Activated naive CD8-positive, alpha-beta T cell treated with anti-CD3 and anti-CD28 coated beads, Interleukin-2, amount 10 ng/mL, durations not matched to agents 7 days and 5 days (primary cell): ENCODE results near the gene NCOA7. TPM values are rescaled to one million over a fixed set of nuclear protein-coding genes. Genes with fewer than 3 reads are reported as not detected.

Experiments used
- ATAC-seq: fragments of 150-1000 bp; cut with Tn5 transposase; one replicate; pipeline ENCODE4 v1.10.0; 2021; ENCODE audit warnings: low read depth, moderate library complexity
- POLR2A ChIA-PET: fragments of 350-600 bp; sonication (Branson Sonifier 250); formaldehyde crosslinking; loops from one replicate; lab custom pipeline; 2021; ENCODE audit warnings: antibody characterized with exemption; lab: Charles Lee
- DNase-seq: peaks from one replicate; pipeline ENCODE4 v3.0.0; 2021
- H3K27ac Mint-ChIP-seq: one replicate; pipeline ENCODE4 v1.8.0; 2022; ENCODE audit warnings: mild to moderate bottlenecking, mixed read lengths
- H3K27me3 Mint-ChIP-seq: one replicate; pipeline ENCODE4 v1.8.0; 2022; ENCODE audit warnings: mild to moderate bottlenecking, moderate library complexity, mixed read lengths
- H3K36me3 Mint-ChIP-seq: one replicate; pipeline ENCODE4 v1.8.0; 2021; ENCODE audit warnings: mild to moderate bottlenecking, mixed read lengths
- H3K4me1 Mint-ChIP-seq: one replicate; pipeline ENCODE4 v1.8.0; 2021; ENCODE audit warnings: mixed read lengths
- H3K4me3 Mint-ChIP-seq: one replicate; pipeline ENCODE4 v1.8.0; 2022; ENCODE audit warnings: mild to moderate bottlenecking, moderate library complexity, mixed read lengths
- H3K9me3 Mint-ChIP-seq: one replicate; pipeline ENCODE4 v1.8.0; 2021; ENCODE audit warnings: mixed read lengths
- total RNA-seq, 2 experiments: library from RNA; stranded (reverse); gene quantifications; one replicate each; pipeline ENCODE4 v1.2.3, GENCODE V29; 2021

Gene NCOA7
- total RNA-seq, 2 experiments from 2014 or later = 51.1 to 58.6 TPM

- H3K27ac Mint-ChIP-seq = no peak overlapping the region
- POLR2A ChIA-PET = no interaction called here
- DNase-seq = no peak
- ATAC-seq = no peak
- peaks cover 15% of the 10 kb centered on the region for H3K4me1 Mint-ChIP-seq
- H3K4me3 Mint-ChIP-seq = no peak overlapping the region
- no peaks in the 10 kb centered on the region for H3K9me3 Mint-ChIP-seq
- H3K36me3 Mint-ChIP-seq = peaks cover 45% of the 10 kb centered on the region
- H3K27me3 Mint-ChIP-seq = no peaks in the 10 kb centered on the region
Measured at GRCh38 chr6:125816828-125817280, 26.1 kb downstream of the NCOA7 start.

- peaks cover 15% of the 10 kb centered on the region for H3K4me1 Mint-ChIP-seq
- no peaks in the 10 kb centered on the region for H3K9me3 Mint-ChIP-seq
- ATAC-seq (no peak), DNase-seq (no peak)
- no peak overlapping the region for H3K27ac Mint-ChIP-seq
- H3K36me3 Mint-ChIP-seq = peaks cover 39% of the 10 kb centered on the region
- no peaks in the 10 kb centered on the region for H3K27me3 Mint-ChIP-seq
- POLR2A ChIA-PET = interaction anchor here (0.6 to 1.1 kb wide), 2 partner anchors 28 to 1566 kb away, joined by 4 to 6 read pairs; partner anchors contain the start of gene NCOA7
- H3K4me3 Mint-ChIP-seq = no peak overlapping the region
Measured at GRCh38 chr6:125818225-125818657, 27.5 kb downstream of the NCOA7 start.

- Mint-ChIP-seq H3K4me3 (no peak overlapping the region), H3K36me3 (peaks cover 39% of the 10 kb centered on the region), H3K27me3 (no peaks in the 10 kb centered on the region), H3K27ac (no peak overlapping the region), H3K4me1 (peaks cover 15% of the 10 kb centered on the region), H3K9me3 (no peaks in the 10 kb centered on the region)
- no peak for ATAC-seq
- POLR2A ChIA-PET = interaction anchor here (1.1 kb wide), 1 partner anchor 28 kb away, joined by 4 read pairs; the partner anchor contains the start of gene NCOA7
- no peak for DNase-seq
Measured at GRCh38 chr6:125818772-125819260, 28.1 kb downstream of the NCOA7 start.

GRCh38 chr6:125819535-125820326 lies 29.0 kb downstream of the NCOA7 start:
- ATAC-seq = no peak
- peaks cover 11% of the 10 kb centered on the region for H3K4me1 Mint-ChIP-seq
- H3K36me3 Mint-ChIP-seq = peaks cover 39% of the 10 kb centered on the region

GRCh38 chr6:125821825-125822281 lies 31.1 kb downstream of the NCOA7 start:
- POLR2A ChIA-PET = no interaction called here
- Mint-ChIP-seq H3K27ac (no peak overlapping the region), H3K4me3 (no peak overlapping the region), H3K9me3 (no peaks in the 10 kb centered on the region), H3K27me3 (no peaks in the 10 kb centered on the region), H3K4me1 (peaks cover 11% of the 10 kb centered on the region), H3K36me3 (peaks cover 32% of the 10 kb centered on the region)
- DNase-seq = no peak
- ATAC-seq = no peak

More at GRCh38 chr6:125819535-125820326, 29.0 kb downstream of the NCOA7 start:
- no peaks in the 10 kb centered on the region for H3K9me3 Mint-ChIP-seq
- no peak overlapping the region for H3K27ac Mint-ChIP-seq
- POLR2A ChIA-PET = no interaction called here
- H3K4me3 Mint-ChIP-seq = no peak overlapping the region
- DNase-seq = no peak
- H3K27me3 Mint-ChIP-seq = no peaks in the 10 kb centered on the region

- no peak for DNase-seq
- Mint-ChIP-seq H3K27me3 (no peaks in the 10 kb centered on the region), H3K27ac (no peak overlapping the region)
Measured at GRCh38 chr6:125823180-125823579, 32.4 kb downstream of the NCOA7 start.

GRCh38 chr6:125824946-125825771 lies 34.4 kb downstream of the NCOA7 start:
- no peaks in the 10 kb centered on the region for H3K9me3 Mint-ChIP-seq
- peaks cover 16% of the 10 kb centered on the region for H3K36me3 Mint-ChIP-seq
- H3K4me3 Mint-ChIP-seq = no peak overlapping the region
- H3K27ac Mint-ChIP-seq = no peak overlapping the region
- POLR2A ChIA-PET = interaction anchor here (0.7 kb wide), 1 partner anchor 9 kb away, joined by 3 read pairs; no protein-coding TSS in a partner anchor
- peaks cover 16% of the 10 kb centered on the region for H3K4me1 Mint-ChIP-seq
- no peak for DNase-seq
- no peaks in the 10 kb centered on the region for H3K27me3 Mint-ChIP-seq
- no peak for ATAC-seq

More at GRCh38 chr6:125823180-125823579, 32.4 kb downstream of the NCOA7 start:
- POLR2A ChIA-PET = no interaction called here
- no peaks in the 10 kb centered on the region for H3K9me3 Mint-ChIP-seq
- H3K4me3 Mint-ChIP-seq = no peak overlapping the region
- H3K4me1 Mint-ChIP-seq = peaks cover 10% of the 10 kb centered on the region
- ATAC-seq = no peak
- H3K36me3 Mint-ChIP-seq = peaks cover 23% of the 10 kb centered on the region

- Mint-ChIP-seq H3K9me3 (no peaks in the 10 kb centered on the region), H3K4me1 (peaks cover 23% of the 10 kb centered on the region), H3K27me3 (no peaks in the 10 kb centered on the region), H3K36me3 (peaks cover 10% of the 10 kb centered on the region), H3K4me3 (no peak overlapping the region), H3K27ac (no peak overlapping the region)
- DNase-seq = no peak
- POLR2A ChIA-PET = no interaction called here
- ATAC-seq = no peak
Measured at GRCh38 chr6:125826695-125827463, 36.1 kb downstream of the NCOA7 start.

GRCh38 chr6:125827788-125828320 lies 37.1 kb downstream of the NCOA7 start:
- peaks cover 10% of the 10 kb centered on the region for H3K36me3 Mint-ChIP-seq
- H3K9me3 Mint-ChIP-seq = no peaks in the 10 kb centered on the region
- ATAC-seq (no peak), DNase-seq (no peak)
- H3K4me1 Mint-ChIP-seq = peaks cover 29% of the 10 kb centered on the region
- H3K4me3 Mint-ChIP-seq = no peak overlapping the region
- H3K27ac Mint-ChIP-seq = no peak overlapping the region
- POLR2A ChIA-PET = no interaction called here
- no peaks in the 10 kb centered on the region for H3K27me3 Mint-ChIP-seq

GRCh38 chr6:125828476-125829039 lies 37.8 kb downstream of the NCOA7 start:
- peaks cover 35% of the 10 kb centered on the region for H3K4me1 Mint-ChIP-seq
- DNase-seq (no peak), ATAC-seq (no peak)
- no peak overlapping the region for H3K4me3 Mint-ChIP-seq
- no peaks in the 10 kb centered on the region for H3K9me3 Mint-ChIP-seq
- no peak overlapping the region for H3K27ac Mint-ChIP-seq
- POLR2A ChIA-PET = no interaction called here
- H3K27me3 Mint-ChIP-seq = no peaks in the 10 kb centered on the region
- H3K36me3 Mint-ChIP-seq = peaks cover 10% of the 10 kb centered on the region

GRCh38 chr6:125829433-125829832 lies 38.7 kb downstream of the NCOA7 start:
- H3K9me3 Mint-ChIP-seq = no peaks in the 10 kb centered on the region
- no peak overlapping the region for H3K4me3 Mint-ChIP-seq
- H3K27ac Mint-ChIP-seq = no peak overlapping the region
- POLR2A ChIA-PET = interaction anchor here (1.4 kb wide), 1 partner anchor 158 kb away, joined by 3 read pairs; no protein-coding TSS in a partner anchor
- H3K36me3 Mint-ChIP-seq = peaks cover 10% of the 10 kb centered on the region
- H3K4me1 Mint-ChIP-seq = peaks cover 39% of the 10 kb centered on the region
- peak; percentile 65 for ATAC-seq
- DNase-seq = no peak
- H3K27me3 Mint-ChIP-seq = no peaks in the 10 kb centered on the region

GRCh38 chr6:125831659-125832058 lies 40.9 kb downstream of the NCOA7 start:
- ATAC-seq (no peak), DNase-seq (no peak)
- Mint-ChIP-seq H3K27ac (peak overlapping the region; percentile 1), H3K27me3 (no peaks in the 10 kb centered on the region), H3K36me3 (peaks cover 4% of the 10 kb centered on the region), H3K4me1 (peaks cover 41% of the 10 kb centered on the region), H3K9me3 (no peaks in the 10 kb centered on the region), H3K4me3 (no peak overlapping the region)
- POLR2A ChIA-PET = interaction anchor here (1.4 kb wide), 1 partner anchor 41 kb away, joined by 6 read pairs; the partner anchor contains the start of gene NCOA7
